HL-60/S4 treated with retinoic acid at 250 ng/mL for 4 days and 3 days (cell line): Measurements from ENCODE around the gene RPTN.

Experiments
- in situ Hi-C: fragments of 300-500 bp; cut with MboI; formaldehyde crosslinking; loops from 2 replicates; pipeline ENCODE4 v1.7.0; 2022; ENCODE audit warnings: low sequenced_read_pairs

The RPTN gene, protein sequence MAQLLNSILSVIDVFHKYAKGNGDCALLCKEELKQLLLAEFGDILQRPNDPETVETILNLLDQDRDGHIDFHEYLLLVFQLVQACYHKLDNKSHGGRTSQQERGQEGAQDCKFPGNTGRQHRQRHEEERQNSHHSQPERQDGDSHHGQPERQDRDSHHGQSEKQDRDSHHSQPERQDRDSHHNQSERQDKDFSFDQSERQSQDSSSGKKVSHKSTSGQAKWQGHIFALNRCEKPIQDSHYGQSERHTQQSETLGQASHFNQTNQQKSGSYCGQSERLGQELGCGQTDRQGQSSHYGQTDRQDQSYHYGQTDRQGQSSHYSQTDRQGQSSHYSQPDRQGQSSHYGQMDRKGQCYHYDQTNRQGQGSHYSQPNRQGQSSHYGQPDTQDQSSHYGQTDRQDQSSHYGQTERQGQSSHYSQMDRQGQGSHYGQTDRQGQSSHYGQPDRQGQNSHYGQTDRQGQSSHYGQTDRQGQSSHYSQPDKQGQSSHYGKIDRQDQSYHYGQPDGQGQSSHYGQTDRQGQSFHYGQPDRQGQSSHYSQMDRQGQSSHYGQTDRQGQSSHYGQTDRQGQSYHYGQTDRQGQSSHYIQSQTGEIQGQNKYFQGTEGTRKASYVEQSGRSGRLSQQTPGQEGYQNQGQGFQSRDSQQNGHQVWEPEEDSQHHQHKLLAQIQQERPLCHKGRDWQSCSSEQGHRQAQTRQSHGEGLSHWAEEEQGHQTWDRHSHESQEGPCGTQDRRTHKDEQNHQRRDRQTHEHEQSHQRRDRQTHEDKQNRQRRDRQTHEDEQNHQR

DNA sequence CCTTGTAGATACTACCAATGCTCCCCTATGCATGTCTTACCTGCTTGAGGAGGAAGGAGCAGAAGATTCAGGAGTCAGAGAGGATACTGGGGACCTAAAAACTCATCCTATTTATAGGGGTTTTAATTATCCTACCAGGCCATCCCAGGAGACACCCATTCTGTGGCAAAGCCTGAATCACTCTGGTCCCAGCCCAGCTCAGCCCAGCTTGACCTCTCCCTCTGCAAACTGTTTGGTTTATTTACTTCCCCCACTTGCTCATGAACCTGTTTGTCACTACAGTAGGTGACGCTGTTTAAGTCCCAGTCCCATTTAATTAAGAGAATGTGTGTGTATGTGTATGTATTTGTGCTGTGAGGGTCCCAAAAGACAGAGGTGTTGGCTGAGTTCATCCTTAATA is at the start of gene RPTN:
TSS of gene RPTN (minus strand) at position 85 of the 400 bp plus-strand sequence. CDS start 1,339 bp downstream, outside the sequence.
- in situ Hi-C loops: no loop called here

DNA sequence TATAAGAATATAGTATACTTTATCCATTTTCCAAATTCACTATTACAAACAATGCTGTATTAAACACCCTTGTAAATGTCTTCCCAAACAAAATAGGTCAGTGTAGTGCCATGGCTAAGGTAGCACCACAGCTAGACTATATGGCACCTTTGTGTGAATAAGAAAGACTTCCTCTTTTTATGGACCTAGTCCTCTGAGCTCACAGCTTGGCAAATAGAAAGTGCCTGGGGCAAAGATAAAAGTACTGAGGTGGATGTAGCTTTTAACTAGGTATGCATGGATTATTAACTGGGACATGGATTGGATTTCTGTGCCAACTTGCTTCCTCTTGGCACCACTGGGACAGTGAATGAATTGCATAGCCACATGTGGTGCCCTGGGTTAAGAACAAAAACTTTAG is 40.0 kb upstream of the RPTN start:
- in situ Hi-C loops: no loop called here

DNA sequence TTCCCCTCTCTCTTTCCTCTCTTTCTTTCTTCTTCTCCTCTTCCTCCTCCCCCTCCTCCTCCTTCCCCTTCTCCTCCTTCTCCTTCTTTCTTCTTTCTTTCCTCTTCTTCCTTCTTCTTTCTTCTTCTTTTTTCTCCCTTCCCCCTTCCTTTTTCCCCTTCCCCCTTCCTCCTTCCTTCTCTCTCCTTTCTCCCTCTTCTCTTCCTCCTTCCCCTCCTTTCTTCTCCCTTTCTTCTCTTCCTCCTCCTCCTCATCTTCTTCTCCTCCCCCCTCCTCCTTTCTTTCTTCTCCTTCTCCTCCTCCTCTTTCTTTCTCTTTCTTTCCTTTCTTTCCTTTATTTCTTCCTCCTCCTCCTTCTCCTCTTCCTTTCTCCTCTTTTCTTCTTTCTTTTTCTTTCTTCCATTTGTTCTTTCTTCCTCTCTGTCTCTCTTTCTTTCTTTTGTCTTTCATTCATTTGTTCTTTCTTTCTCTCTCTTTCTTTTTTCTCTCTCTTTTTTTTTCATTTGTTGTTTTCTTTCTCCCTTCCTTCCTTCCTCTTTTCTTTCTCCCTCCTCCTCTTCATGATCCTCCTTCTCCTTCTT is 38.4 kb upstream of the RPTN start:
- in situ Hi-C loops: no loop called here

DNA sequence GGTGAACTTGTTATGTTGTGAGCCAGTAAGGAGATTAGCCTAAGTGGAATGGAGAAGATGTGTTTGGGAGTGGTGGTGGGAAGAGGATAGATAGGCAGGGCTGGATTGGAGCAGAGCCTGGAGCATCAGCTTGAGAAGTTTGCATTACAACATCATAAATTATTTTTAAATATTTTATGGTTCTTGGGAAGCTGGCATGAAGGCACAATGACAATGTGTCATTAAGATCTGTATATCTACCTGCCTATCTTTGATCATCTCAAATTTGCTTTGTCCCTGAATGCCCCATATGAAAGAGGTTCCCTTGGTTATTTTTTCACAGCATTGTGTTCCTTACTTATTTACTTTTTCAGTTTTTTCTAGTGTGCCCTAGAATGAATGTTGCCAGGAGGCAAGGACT is 32.7 kb upstream of the RPTN start:
- in situ Hi-C loops: no loop called here

DNA sequence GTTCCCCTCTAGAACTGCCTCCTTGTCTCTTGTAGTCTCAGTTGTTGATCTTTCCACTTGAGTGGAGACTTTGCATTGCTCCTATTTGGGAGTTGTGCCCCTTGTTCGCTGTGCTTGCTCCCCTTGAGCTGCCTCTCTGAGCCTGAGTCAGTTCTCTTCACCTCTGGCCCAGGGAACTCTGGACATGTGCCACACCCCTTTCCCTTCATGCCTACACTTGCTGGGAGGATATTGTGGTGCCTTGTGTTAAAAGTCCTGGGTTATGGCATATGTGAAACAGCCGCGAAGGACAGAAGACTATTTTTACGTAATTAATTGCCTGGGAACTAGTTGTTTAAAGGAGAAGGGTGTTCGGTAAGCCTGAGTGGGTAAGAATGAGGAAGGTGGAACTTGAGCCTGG is 32.2 kb upstream of the RPTN start:
- in situ Hi-C loops: no loop called here

DNA sequence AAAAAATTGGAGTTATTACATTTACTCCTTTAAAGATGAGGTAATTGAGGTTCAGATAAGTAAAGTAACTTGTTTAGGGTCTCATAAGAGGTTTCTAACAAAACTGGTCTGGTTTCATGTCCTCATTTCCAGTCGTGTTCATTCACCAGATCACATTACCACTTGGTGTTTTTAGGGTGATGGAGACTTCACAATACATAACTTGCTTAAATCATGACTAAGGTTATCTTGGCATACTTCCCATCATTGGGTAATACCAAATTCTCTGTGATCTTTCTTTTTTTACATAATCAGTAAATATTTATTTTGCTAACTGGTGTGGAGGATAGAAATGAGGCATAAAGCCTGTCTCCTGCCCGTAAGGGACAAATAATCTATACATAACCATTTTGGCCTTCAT is 31.6 kb upstream of the RPTN start:
- in situ Hi-C loops: no loop called here

DNA sequence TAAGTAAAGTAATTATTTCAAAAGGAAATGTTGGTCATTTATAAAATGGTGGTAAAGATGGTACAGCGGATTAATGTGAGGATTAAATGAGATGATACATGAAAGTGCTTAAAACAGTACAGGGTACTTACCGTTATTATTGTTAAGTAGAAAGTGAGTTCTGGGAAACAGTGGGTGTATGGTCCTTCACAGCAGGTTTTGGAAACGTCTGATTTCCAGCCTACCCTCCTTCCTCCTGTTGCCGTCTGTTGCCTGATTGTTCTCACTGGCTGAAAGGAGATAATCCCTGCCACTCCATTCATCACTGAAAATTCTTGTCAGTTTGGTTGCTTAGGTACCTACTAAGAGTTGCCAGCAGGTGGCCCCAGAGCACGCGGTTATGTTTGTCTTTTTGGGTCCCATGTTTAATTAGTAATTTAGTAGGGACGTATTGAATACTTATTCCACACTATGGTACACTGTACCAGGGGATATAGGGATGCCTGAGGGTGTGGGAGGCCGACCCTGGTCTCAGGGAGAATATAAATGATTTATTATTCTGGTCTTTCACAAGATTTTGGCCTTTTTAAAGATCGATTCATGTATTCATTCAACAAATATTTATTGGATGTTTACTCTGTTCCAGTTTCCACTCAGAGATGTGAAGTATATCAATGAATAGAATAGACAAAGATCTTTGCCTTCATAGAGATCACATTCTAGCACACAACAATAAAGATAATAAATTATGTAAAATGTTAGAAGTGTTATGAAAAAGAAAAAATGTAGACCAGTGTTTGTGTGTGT is 30.8 kb upstream of the RPTN start:
- in situ Hi-C loops: loop anchor here (10.0 kb wide), 2 partner anchors 135 to 275 kb away; no protein-coding TSS in a partner anchor

DNA sequence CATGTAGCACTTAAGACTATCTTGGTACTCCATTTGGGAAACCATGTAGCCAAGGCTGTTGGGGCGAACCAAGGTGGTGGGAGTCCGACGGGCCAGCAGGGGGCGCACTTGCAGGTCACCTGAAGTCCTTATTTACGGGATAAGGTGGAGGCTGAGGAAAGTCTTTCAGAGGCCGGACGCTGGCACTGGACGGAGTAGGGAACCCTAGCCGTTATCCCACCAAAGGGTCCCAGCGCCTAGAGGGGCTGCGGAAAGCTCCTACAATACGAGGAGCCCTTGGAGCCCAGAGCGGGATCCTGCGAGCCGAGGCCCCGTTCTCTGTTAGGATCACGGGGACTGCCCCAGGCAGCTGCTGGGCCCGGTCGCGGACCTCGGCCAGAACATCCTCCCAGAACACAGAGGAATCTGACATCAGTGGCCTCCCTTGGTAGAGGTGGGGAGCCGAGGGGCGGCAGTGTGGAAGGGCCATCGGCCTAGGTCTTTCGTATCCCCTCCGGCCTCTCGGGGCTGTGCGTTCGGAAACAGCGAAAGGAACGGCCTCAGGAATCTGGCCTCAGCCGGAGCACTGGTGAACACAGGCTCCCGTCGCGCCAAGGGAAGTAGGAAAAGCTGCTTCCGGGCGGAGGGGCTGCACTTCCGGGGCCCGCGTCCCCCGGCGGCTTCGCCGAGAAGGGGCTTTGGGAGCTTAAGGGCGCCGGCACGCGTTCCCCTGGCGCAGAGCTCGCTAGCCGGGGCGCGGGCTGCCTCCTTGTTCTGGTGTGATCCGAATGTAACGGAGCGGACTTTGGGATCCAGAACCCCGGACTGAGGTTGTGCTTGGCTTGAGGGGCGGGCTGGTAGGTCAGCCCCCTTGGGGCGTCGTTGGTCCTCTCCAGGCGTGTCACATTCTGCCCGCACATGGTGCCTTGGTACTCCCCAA is 29.9 kb upstream of the RPTN start:
- in situ Hi-C loops: loop anchor here (10.0 kb wide), 2 partner anchors 134 to 276 kb away; no protein-coding TSS in a partner anchor

DNA sequence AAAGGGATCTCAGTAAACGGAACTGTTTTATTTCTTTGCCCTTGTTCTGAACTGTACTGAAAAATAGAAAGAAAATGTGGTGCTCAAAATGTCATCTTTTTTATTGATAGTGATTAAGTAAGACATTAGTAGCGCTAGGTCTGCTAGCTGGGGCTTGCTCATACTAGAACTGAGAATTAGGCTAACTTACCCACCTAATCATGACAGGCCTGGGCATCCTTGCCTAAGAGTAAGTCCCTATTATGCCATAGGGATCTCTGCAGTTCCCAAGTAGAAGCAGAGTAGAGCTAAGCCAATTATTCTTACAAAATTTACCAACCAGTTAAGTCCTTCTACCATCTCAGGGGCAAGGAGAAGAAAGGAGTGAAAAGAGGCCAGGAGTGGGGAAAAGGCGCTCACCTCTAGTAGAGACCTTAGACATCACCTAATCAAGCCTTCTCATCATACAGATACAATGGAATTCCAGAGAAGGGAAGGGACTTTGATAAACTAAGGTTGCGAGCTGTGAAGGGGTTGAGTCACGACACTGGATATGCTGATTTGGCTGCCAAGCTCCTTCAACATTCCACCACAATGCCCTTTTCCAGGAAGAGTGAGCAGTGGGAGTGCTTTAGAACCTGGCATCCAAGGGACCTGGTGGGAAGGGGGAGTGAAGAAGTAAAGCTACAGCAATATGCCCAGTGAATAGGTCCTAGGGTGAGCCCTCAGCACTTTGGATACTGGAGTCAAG is 27.7 kb upstream of the RPTN start:
- in situ Hi-C loops: loop anchor here (10.0 kb wide), 2 partner anchors 132 to 278 kb away; no protein-coding TSS in a partner anchor

DNA sequence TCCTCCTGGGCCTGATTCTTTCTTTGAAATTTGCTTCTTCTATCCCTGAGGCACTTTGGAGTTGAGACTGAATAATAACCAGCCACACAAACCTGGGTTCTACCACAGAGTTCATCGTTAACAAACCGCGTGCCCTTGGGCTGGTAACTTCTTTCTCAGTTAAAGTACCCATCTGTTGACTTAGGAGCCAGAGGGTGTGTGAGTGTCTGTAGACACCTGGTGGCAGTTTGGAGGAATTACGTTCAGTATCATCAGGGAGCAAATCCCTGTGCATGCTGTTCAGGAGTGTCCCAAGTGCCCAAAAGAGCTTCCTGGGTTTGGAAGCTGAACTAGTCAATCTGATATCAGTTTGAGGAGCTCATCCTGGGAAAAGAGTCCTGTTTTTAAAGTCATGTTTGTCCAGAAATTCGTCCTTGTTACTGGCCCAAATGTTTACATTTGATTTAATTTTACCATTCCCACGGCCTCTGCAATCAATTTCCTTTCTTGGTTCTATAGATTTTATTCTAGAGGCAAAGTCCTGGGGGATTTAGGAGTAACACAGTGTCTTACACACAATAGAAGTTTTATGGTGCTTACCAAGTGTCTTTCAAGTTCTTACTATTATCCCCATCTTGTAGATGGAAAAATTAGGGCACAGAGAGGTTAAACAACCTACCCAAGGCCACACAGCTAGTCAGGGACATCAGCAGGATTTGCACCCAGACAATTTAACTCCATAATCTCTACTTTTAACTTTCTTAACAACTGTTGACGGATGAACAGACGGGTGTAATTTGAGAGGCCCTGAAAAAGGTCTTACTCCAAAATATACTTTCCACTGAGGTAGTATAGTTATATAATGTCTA is 26.7 kb upstream of the RPTN start:
- in situ Hi-C loops: loop anchor here (10.0 kb wide), 2 partner anchors 131 to 279 kb away; no protein-coding TSS in a partner anchor

DNA sequence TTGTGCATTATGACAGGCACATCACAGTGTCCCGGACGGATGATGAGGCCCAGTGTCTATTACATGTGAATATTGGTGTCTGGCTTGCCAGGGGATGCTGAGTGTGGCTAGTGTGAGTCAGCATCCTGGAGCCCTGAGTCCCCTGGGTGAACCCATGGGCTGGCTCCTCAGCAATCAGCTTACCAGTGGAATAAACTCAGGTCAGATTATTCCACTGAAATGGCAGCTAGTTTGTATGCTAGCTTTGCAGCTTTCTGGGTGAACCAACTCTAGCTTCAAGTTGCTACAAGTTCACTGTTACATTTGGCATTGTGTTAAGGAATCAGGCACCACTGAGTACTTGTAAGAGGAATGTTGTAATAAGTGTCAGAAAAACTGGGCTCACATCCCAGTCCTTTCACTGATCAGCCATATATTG is 23.9 kb upstream of the RPTN start:
- in situ Hi-C loops: loop anchor here (10.0 kb wide), 2 partner anchors 128 to 282 kb away; no protein-coding TSS in a partner anchor

DNA sequence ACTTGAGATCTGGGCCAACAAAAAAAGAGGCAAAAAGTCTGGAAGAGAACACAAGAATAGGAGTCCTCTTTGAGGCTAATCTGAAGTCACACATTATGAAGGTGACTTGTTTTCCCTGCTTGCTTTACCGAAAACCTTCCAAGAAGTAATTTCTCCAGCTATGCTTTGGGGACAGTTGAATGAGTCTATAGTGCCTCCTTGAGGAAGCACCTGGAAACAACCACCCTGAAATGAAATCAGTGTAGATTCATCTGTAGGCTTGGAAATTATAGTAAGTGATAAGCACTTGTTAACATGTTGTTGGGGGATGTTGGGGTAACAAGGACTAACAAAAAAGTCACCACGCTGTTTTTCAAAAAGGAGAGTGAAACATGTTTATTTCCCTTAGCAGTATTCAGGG is 23.4 kb upstream of the RPTN start:
- in situ Hi-C loops: loop anchor here (10.0 kb wide), 2 partner anchors 128 to 282 kb away; no protein-coding TSS in a partner anchor

DNA sequence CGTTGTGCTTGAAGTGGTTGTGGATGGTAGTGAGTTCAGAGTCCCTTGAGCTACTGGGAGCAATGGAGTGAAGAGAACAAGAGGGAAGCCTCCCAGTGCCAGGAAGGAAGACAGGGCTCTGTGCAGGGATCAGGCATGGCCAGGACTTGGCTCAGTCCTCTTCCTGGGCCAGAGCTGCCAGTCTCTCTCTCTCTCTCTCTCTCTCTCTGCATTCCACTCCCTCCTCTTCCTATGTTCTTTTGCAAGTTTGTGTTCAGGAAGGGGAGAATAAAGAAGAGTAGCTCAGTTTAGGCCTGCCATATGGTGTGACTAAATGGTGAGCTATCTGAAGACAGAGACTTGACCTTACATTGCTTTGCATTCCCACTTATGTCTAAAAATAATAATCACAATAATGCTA is 20.5 kb upstream of the RPTN start:
- in situ Hi-C loops: no loop called here

DNA sequence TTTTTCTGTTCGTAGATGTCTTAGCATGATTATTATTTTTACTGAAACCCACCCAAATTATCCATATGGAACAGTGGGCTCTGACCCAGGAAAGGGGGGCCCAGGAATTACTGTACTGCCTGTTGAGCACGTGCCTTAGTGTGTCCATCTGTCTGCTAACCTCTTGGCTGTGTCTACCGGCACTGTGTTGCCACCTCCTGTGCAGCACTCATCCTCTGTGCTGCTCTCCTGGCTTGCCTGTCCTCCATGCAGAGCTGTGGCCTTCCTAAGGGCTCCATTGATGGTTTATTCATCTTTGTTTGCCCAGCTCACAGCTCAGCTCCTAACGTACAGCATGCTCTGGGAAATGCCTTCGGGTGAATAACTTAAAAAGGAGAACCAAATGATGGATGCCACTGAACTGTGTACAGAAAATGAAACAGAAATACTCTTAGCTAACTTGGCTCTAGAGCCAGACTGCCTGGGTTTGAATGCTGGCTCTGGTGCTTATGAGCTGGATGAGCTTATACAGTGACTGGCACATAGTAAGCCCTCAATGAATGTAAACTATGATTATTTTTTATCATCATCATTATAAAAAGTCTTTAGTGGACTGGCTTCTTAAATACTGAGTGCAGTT is 11.4 kb upstream of the RPTN start:
- in situ Hi-C loops: no loop called here

DNA sequence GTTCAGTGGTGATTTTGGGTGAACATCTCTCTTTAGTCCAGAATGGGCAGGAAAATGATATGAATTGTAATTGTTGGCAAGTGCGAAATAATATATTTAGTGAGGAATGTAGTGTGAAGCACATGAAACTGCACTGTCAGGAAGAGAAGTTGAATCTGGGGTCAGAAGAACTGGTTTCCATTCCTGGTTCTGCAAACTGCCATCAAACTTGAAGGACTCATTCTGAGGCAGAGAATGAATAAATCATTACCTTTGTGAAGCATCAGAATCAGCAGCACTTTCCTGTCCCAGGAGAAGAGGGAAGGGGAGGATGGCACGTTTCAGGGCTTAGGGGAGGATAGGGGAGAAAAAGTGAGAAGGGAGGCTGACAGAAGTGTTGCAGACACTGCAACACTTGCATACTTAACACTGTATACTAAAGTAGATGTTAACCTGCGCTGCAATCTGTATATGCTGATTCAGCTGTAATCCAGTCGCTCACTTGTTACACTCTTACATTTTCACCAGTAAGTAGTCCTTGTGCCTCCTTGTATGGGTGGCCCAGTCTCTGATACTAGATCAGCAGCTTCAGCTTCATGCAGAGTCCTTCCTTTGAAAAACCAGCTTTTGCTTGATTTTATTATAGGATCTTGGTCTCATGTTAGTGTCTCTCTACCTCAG is 10.5 kb upstream of the RPTN start:
- in situ Hi-C loops: no loop called here

DNA sequence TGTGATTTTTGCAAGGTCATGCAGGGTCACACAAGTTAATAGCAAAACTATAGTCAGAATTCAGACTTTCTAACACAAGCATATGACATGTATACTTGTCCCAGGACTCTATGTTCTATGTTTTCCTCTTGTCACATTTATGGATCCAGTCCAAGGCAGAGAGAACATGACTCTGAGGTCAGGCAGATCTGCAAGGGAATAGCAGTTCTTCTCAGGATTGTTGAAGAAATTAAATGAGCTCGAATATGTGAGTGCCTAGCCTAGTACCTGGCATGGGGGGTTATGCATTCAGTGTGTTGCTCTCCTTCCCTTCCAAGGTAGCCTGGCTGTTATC is 9.5 kb upstream of the RPTN start:
- in situ Hi-C loops: no loop called here
